HG03064 (cell line): ENCODE data around the gene COMMD1.
"Not testable (repeated sequence)": the region's sequence is repeated elsewhere in the genome, so short reads cannot be mapped to it uniquely, and the experiment has no call there.

Experiments
- ATAC-seq: cut with Tn5 transposase; IDR thresholded peaks from one replicate; pipeline ENCODE4 v1.9.1; 2021; ENCODE audit warnings: low read depth; ENCODE audit not compliant: unreplicated experiment

The COMMD1 gene

GRCh38 chr2:62013641-62014040 lies 108.2 kb downstream of the COMMD1 start:
- no peak for ATAC-seq

GRCh38 chr2:62014102-62014501 lies 108.6 kb downstream of the COMMD1 start:
- ATAC-seq: no peak

- no peak for ATAC-seq
These were observed 111.5 kb downstream of the COMMD1 start for GRCh38 chr2:62016957-62017356.

GRCh38 chr2:62029910-62030309 lies 124.4 kb downstream of the COMMD1 start:
- ATAC-seq: no peak

GRCh38 chr2:62030902-62031301 lies 125.4 kb downstream of the COMMD1 start:
- ATAC-seq: no peak

GRCh38 chr2:62032096-62032495 lies 126.6 kb downstream of the COMMD1 start:
- ATAC-seq: no peak

GRCh38 chr2:62034715-62035114 lies 129.2 kb downstream of the COMMD1 start:
- no peak for ATAC-seq

- ATAC-seq: no peak
These were observed 130.8 kb downstream of the COMMD1 start for GRCh38 chr2:62036229-62036628.

- ATAC-seq: no peak
These were observed 131.3 kb downstream of the COMMD1 start for GRCh38 chr2:62036761-62037250.

GRCh38 chr2:62038975-62039771 lies 133.7 kb downstream of the COMMD1 start:
- peak; percentile 95 for ATAC-seq

- ATAC-seq: no peak
These were observed 135.5 kb downstream of the COMMD1 start for GRCh38 chr2:62040926-62041325.

- not testable (repeated sequence) for ATAC-seq
These were observed 136.4 kb downstream of the COMMD1 start for GRCh38 chr2:62041701-62042385.

GRCh38 chr2:62042400-62042799 lies 136.9 kb downstream of the COMMD1 start:
- no peak for ATAC-seq

- no peak for ATAC-seq
These were observed 137.5 kb downstream of the COMMD1 start for GRCh38 chr2:62042944-62043343.

- ATAC-seq: no peak
These were observed 139.6 kb downstream of the COMMD1 start for GRCh38 chr2:62045017-62045543.

- ATAC-seq: no peak
These were observed 140.7 kb downstream of the COMMD1 start for GRCh38 chr2:62046141-62046540.

- ATAC-seq: no peak
These were observed 145.1 kb downstream of the COMMD1 start for GRCh38 chr2:62050456-62051045.

GRCh38 chr2:62054029-62054791 lies 148.7 kb downstream of the COMMD1 start:
- no peak for ATAC-seq

- no peak for ATAC-seq
These were observed 149.5 kb downstream of the COMMD1 start for GRCh38 chr2:62054916-62055450.

GRCh38 chr2:62055724-62056336 lies 150.4 kb downstream of the COMMD1 start:
- ATAC-seq: no peak
